Lung (tissue), 12 donors: ENCODE measurements around the gene ALS2CL. TPM values are rescaled to one million over a fixed set of nuclear protein-coding genes. Genes with fewer than 3 reads are reported as not detected.

Experiments used
- ATAC-seq: fragments of 200-7000 bp; cut with Tn5 transposase; one replicate; pipeline ENCODE4 v1.9.1; 2020; ENCODE audit warnings: moderate number of reproducible peaks; ENCODE audit not compliant: insufficient read depth, low FRiP score
- DNase-seq, 3 donors: peaks; one replicate each; pipeline ENCODE4 v3.0.0-alpha.2; 2013 to 2017
- H3K27ac ChIP-seq, 2 donors: one replicate each; pipeline ENCODE4 v1.5.1; 2013; ENCODE audit warnings: mild to moderate bottlenecking in 2 of 2, moderate library complexity in 2 of 2, control low read depth in 1 of 2, inconsistent platforms in 1 of 2, low read depth in 1 of 2, low read length in 1 of 2
- H3K27me3 ChIP-seq, 3 donors: one replicate each; pipeline ENCODE4 v1.5.1; 2013; ENCODE audit warnings: low read length in 2 of 3; ENCODE audit not compliant: control insufficient read depth in 3 of 3, insufficient read depth in 3 of 3
- H3K36me3 ChIP-seq, 4 donors: one replicate each; pipeline ENCODE4 v1.5.1; 2013; ENCODE audit warnings: low read length in 4 of 4, mild to moderate bottlenecking in 1 of 4, moderate library complexity in 1 of 4; ENCODE audit not compliant: control insufficient read depth in 4 of 4, insufficient read depth in 4 of 4
- H3K4me1 ChIP-seq, 5 donors: one replicate each; pipeline ENCODE4 v1.5.1; 2013; ENCODE audit warnings: low read length in 5 of 5, mild to moderate bottlenecking in 2 of 5, moderate library complexity in 1 of 5; ENCODE audit not compliant: control insufficient read depth in 5 of 5, insufficient read depth in 5 of 5
- H3K4me3 ChIP-seq: one replicate; pipeline ENCODE4 v1.5.1; 2013; ENCODE audit warnings: mild to moderate bottlenecking, control low read depth, moderate library complexity
- H3K9ac ChIP-seq, 2 donors: one replicate each; pipeline ENCODE4 v1.5.1; 2013; ENCODE audit warnings: low read length in 2 of 2, control low read depth in 1 of 2; ENCODE audit not compliant: insufficient read depth in 1 of 2
- H3K9me3 ChIP-seq, 4 donors: one replicate each; pipeline ENCODE4 v1.5.1; 2013; ENCODE audit warnings: low read length in 3 of 4, mild to moderate bottlenecking in 1 of 4, moderate library complexity in 1 of 4; ENCODE audit not compliant: control insufficient read depth in 4 of 4, insufficient read depth in 3 of 4
- WGBS, 2 donors: extraction: QIAGEN DNeasy Blood & Tissue Kit; methylation state at CpG; one replicate each; pipeline ENCODE4 v1.1.7; 2013; 5-methylcytosine and 5-hydroxymethylcytosine counted together
- polyA plus RNA-seq, 2 donors: library from polyadenylated mRNA; stranded (reverse); fragments of 200-250 nt; gene quantifications; one replicate each; pipeline ENCODE4 v1.2.1, GENCODE V29; 2013
- total RNA-seq, 2 donors: library from RNA; depleted of rRNA in 1 of 2; stranded (reverse); fragments of >200 nt in 1 of 2; gene quantifications; one replicate each; pipeline ENCODE4 v1.2.1, GENCODE V29; 2014 to 2021
- TF ChIP-seq, protein P1 (sequence below): IDR thresholded peaks from 2 replicates; pipeline ENCODE4 v1.5.1; 2012; ENCODE audit warnings: mild to moderate bottlenecking; ENCODE audit errors: control extremely low read depth, extremely low read depth
- donor health status: control.
- donor health status: control.
- donor health status: Bipolar disorder and iron deficiency.
- donor health status: healthy.
- donor health status: DM: yes; HTN: yes; CAD: no.

The ALS2CL gene
- total and polyA plus RNA-seq, 4 donors = 23.6 to 58.5 (median 48.9) TPM

DNA sequence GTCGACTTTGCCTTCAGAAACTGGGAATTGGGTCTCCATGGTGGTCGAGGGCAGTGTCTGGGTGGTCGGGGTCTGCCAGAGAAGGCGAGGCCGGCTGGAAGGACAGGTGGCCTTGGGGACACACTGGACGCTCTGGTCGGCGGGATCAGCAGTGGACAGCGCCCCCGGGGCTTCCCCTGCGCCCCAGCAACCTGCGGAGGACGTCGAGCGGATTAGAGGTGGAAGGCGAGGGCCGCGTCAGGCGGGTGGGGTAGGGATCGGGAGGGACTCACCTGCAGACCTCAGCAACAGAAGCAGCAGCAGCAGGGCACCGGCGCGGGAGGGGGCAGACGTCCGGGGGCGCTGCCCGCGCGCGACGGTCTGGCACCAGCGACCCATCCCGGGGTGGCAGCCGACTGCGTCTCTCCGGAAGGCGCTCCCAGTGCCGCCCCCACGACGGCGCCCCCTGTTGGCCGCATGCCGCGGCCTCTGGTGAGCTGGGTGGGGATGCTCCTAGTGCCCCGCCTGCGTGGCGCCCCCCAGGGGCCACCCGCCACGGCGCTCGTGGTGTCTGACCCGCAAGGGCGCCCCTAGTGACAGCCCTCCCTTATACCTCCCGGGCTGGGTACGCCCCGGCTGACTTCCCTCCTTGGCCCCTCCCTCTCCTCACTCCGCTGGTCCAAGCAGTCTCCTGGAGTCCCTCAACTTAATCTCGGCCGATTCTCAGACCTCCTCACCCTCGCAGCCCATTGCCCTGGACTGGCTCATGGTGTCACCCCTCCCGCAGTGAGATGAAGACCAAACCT is 24.2 kb upstream of the ALS2CL start, which contains the start of gene PRSS50:
Gene PRSS50, minus strand, starts transcription at position 423 of the 785 bp plus-strand sequence. Its CDS starts 45 bp downstream, at position 378.
- ATAC-seq = no peak
- Histone ChIP-seq H3K4me3 (no peak within 1 kb of the TSS), H3K9me3 (no peaks in the 10 kb centered on the region), H3K9ac (no peak within 1 kb of the TSS), H3K27ac (no peak within 1 kb of the TSS), H3K36me3 (no peaks in the 10 kb centered on the region), H3K4me1 (no peaks in the 10 kb centered on the region), H3K27me3 (no peaks in the 10 kb centered on the region)
- WGBS, 2 donors = 52 to 63% methylated on average over 52 to 61 of the region's 61 CpGs
- TF ChIP-seq, protein P1, sequence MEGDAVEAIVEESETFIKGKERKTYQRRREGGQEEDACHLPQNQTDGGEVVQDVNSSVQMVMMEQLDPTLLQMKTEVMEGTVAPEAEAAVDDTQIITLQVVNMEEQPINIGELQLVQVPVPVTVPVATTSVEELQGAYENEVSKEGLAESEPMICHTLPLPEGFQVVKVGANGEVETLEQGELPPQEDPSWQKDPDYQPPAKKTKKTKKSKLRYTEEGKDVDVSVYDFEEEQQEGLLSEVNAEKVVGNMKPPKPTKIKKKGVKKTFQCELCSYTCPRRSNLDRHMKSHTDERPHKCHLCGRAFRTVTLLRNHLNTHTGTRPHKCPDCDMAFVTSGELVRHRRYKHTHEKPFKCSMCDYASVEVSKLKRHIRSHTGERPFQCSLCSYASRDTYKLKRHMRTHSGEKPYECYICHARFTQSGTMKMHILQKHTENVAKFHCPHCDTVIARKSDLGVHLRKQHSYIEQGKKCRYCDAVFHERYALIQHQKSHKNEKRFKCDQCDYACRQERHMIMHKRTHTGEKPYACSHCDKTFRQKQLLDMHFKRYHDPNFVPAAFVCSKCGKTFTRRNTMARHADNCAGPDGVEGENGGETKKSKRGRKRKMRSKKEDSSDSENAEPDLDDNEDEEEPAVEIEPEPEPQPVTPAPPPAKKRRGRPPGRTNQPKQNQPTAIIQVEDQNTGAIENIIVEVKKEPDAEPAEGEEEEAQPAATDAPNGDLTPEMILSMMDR = no peak
- no peak for DNase-seq

DNA sequence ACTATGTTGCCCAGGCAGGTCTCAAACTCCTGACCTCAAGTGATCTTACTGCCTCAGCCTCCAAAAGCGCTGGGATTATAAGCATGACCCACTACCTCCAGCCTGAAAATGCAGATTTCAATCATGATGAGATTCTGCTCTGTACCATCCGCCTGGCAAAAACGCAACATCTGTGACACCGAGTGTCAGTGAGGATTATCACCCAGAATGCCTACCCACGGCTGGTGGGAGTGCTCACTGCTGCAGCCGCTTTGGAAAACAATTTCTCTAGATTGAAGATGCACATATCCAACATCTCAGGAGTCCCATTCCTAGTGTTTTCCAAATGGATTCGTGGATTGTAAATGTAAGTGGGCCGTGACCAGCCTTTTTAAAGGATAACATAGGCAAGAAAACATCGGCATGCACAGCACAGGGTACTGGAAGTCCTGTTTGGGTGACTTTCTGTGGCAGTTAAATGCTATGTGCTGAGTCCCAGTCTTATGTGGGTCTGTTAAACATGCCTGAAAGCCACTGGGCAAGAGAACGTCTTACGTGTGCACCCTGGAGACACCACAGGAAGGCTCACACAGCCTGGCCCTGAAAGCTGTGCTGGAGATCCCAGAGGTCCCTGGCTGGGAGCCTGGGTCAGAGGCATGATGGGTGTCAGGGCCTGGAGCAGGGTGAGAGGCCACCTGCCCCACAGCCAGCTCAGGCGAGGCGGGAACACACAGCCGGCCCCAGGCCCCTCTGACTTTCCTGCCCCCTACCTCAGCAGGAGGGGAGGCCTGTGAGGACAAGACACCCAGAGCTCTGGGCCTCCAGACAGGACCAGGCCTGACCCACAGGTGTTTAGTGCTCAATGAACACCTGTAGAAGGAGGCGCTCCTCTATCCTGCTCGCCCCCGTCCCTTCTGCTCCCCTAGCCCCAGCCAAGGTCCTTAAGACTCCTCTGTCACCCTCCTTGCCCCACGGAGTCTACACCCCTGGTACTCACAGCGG is 23.3 kb upstream of the ALS2CL start:
- H3K9me3 ChIP-seq = no peaks in the 10 kb centered on the region
- H3K27me3 ChIP-seq = no peaks in the 10 kb centered on the region
- no peak overlapping the region for H3K27ac ChIP-seq
- H3K9ac ChIP-seq = no peak overlapping the region
- WGBS, 2 donors = 93 to 95% methylated on average over 19 of the region's 19 CpGs
- H3K4me3 ChIP-seq = no peak overlapping the region
- no peaks in the 10 kb centered on the region for H3K36me3 ChIP-seq
- DNase-seq (no peak), ATAC-seq (no peak)
- no peaks in the 10 kb centered on the region for H3K4me1 ChIP-seq
- TF ChIP-seq, protein P1 = no peak

DNA sequence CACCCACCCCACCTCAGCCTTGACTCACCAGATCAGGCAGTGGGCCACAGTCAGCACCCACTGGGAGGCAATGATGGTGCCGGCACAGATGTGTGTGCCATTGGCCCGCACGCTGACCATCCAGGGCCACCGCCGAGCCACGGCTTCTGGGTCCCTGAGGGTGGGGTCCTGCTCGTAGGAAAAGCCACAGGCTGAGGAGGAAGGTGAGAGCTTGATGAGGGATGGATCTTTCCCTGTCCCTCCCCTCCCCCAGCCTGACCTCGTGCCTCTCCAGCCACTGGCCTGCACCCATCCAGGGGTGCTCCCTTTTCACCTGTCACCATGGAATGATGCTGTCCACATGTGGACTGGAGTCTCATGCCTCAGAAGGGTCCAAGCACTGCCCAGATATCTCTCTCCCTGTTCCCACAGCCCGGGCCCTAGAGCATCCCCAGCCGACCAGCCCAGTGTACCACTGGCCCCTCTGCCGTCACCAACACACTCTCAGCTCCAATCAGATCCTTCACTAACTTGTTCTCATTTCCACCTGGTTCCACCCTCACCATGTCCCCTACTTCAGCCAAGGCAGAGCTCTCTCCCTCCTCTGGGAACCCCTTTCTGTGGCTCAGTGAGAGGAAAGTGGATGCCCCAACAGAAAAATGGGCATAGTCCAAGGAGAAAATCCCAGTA is 22.2 kb upstream of the ALS2CL start:
- DNase-seq = no peak
- Histone ChIP-seq H3K9me3 (no peaks in the 10 kb centered on the region), H3K27ac (no peak overlapping the region), H3K36me3 (no peaks in the 10 kb centered on the region), H3K27me3 (no peaks in the 10 kb centered on the region), H3K4me1 (no peaks in the 10 kb centered on the region), H3K4me3 (no peak overlapping the region), H3K9ac (no peak overlapping the region)
- no peak for ATAC-seq
- TF ChIP-seq, protein P1 = no peak
- WGBS, 2 donors = 92 to 94% methylated on average over 11 of the region's 11 CpGs
